HepG2 (cell line): ENCODE measurements around the gene NCR1. TPM values are rescaled to one million over a fixed set of nuclear protein-coding genes. Genes with fewer than 3 reads are reported as not detected.
"Not testable (repeated sequence)": the region's sequence is repeated elsewhere in the genome, so short reads cannot be mapped to it uniquely, and the experiment has no call there.

ENCODE experiments used
- ATAC-seq: fragments of 200-7000 bp; cut with Tn5 transposase; 3 replicates; pipeline ENCODE4 v1.9.1; 2020; ENCODE audit warnings: mild to moderate bottlenecking, moderate library complexity
- BruUV-seq: library from RNA; stranded (reverse); fragments of 400-500 nt; replicated peaks from 2 replicates; lab custom pipeline; 2021; lab: Mats Ljungman, UMichigan
- CTCF ChIA-PET: fragments of 300-600 bp; formaldehyde crosslinking; extraction: SDS; loops from one replicate; lab custom pipeline; 2021; ENCODE audit warnings: low total read pairs, inconsistent platforms, low intra/inter-chr PET ratio; lab: Yijun Ruan, JAX
- POLR2A ChIA-PET: fragments of 350-600 bp; sonication (Branson Sonifier 250); formaldehyde crosslinking; loops from one replicate; lab custom pipeline; 2020; ENCODE audit warnings: antibody characterized with exemption, inconsistent platforms; lab: Yijun Ruan, JAX
- DNase-seq: peaks from one replicate; pipeline ENCODE4 v3.0.0-alpha.2; 2015; ENCODE audit warnings: low spot score
- FAIRE-seq: peaks from 3 replicates; lab custom pipeline; 2011; peaks lifted over from hg19 to GRCh38; lab: Jason Lieb, UNC
- H2AFZ ChIP-seq: one replicate; pipeline ENCODE4 v1.6.1; 2011; ENCODE audit warnings: low read length, inconsistent platforms
- H3K27ac ChIP-seq: fragments of 300-600 bp; 3 replicates; pipeline ENCODE4 v1.8.0; 2011; ENCODE audit warnings: mixed run types, mild to moderate bottlenecking, mixed read lengths, low read length, inconsistent platforms; ENCODE audit not compliant: insufficient read depth; ENCODE audit errors: extremely low read length
- H3K27me3 ChIP-seq, 2 experiments: fragments of 200-600 bp in 1 of 2; 2 replicates in 1 of 2; 3 replicates in 1 of 2; pipeline versions ENCODE4 v1.6.0 to v1.8.0; 2011; ENCODE audit warnings: low read length in 2 of 2, mild to moderate bottlenecking in 2 of 2, moderate library complexity in 2 of 2, inconsistent platforms in 1 of 2; ENCODE audit not compliant: insufficient read depth in 2 of 2, control insufficient read depth in 1 of 2
- H3K36me3 ChIP-seq, 2 experiments: fragments of 200-600 bp in 1 of 2; replicated peaks in 1 of 2; 2 replicates in 1 of 2; 3 replicates in 1 of 2; pipeline versions ENCODE4 v1.5.1 to v1.8.0; 2011; ENCODE audit warnings: low read length in 2 of 2, inconsistent platforms in 1 of 2; ENCODE audit not compliant: insufficient read depth in 2 of 2, control insufficient read depth in 1 of 2
- H3K4me1 ChIP-seq: 2 replicates; pipeline ENCODE4 v1.5.1; 2012; ENCODE audit warnings: low read length, inconsistent platforms; ENCODE audit not compliant: insufficient read depth
- H3K4me2 ChIP-seq: 2 replicates; pipeline ENCODE4 v1.6.0; 2011; ENCODE audit warnings: low read depth, low read length, inconsistent platforms
- H3K4me3 ChIP-seq, 3 experiments: fragments of 200-600 bp in 1 of 3; sonication (generic), shearing (Covaris generic) in 1 of 3; replicated peaks in 1 of 3; 2 replicates each; pipeline ENCODE4 v1.5.1; 2011 to 2016; ENCODE audit warnings: low read length in 3 of 3, inconsistent platforms in 2 of 3, low read depth in 2 of 3, mild to moderate bottlenecking in 2 of 3, control low read depth in 1 of 3, mixed read lengths in 1 of 3; ENCODE audit not compliant: insufficient read depth in 1 of 3
- H3K79me2 ChIP-seq: one replicate; pipeline ENCODE4 v1.6.1; 2011; ENCODE audit warnings: low read length, inconsistent platforms; ENCODE audit not compliant: insufficient read depth
- H3K9ac ChIP-seq: 2 replicates; pipeline ENCODE4 v1.6.0; 2011; ENCODE audit warnings: mild to moderate bottlenecking, low read depth, low read length, inconsistent platforms; ENCODE audit not compliant: insufficient read depth
- H3K9me3 ChIP-seq: 2 replicates; pipeline ENCODE4 v1.5.1; 2012; ENCODE audit warnings: mild to moderate bottlenecking, low read length
- H4K20me1 ChIP-seq: 2 replicates; pipeline ENCODE4 v1.6.0; 2011; ENCODE audit warnings: inconsistent platforms, mild to moderate bottlenecking, low read length, moderate library complexity; ENCODE audit not compliant: insufficient read depth
- MNT ChIP-seq: fragments of 450-650 bp; IDR thresholded peaks from 2 replicates; pipeline ENCODE4 v1.6.1; 2016
- NRL ChIP-seq: sonication (generic); formaldehyde crosslinking; IDR thresholded peaks from 2 replicates; pipeline ENCODE4 v1.5.0; 2020; ENCODE audit warnings: missing genetic modification reagents, mild to moderate bottlenecking, moderate library complexity, borderline replicate concordance
- SNAPC2 ChIP-seq: sonication (generic); formaldehyde crosslinking; IDR thresholded peaks from 2 replicates; pipeline ENCODE4 v1.8.1; 2022; ENCODE audit warnings: mild to moderate bottlenecking, missing genetic modification reagents
- ZBTB39 ChIP-seq: sonication (generic); formaldehyde crosslinking; IDR thresholded peaks from 2 replicates; pipeline ENCODE4 v1.5.0; 2020; ENCODE audit warnings: missing genetic modification reagents
- ZBTB49 ChIP-seq: sonication (generic); formaldehyde crosslinking; IDR thresholded peaks from 2 replicates; pipeline ENCODE4 v1.4.0; 2020; ENCODE audit warnings: missing genetic modification reagents, borderline replicate concordance
- ZNF20 ChIP-seq: sonication (generic); formaldehyde crosslinking; IDR thresholded peaks from 2 replicates; pipeline ENCODE4 v1.4.0; 2020; ENCODE audit warnings: mild to moderate bottlenecking, moderate library complexity, missing genetic modification reagents
- ZNF3 ChIP-seq: IDR thresholded peaks from 2 replicates; pipeline ENCODE4 v1.7.0; 2017; ENCODE audit warnings: inconsistent platforms
- WGBS: methylation state at CpG from one replicate; pipeline ENCODE4 v1.1.6; 2017; ENCODE audit warnings: low lambda C conversion rate; 5-methylcytosine and 5-hydroxymethylcytosine counted together
- in situ Hi-C: cut with HindIII; loops from 2 replicates; pipeline ENCODE4 v1.10.0; 2017; ENCODE audit warnings: low pct_unique_long_range_greater_than_20kb; ENCODE audit not compliant: extremely low pct_ligation_motif_present
- intact Hi-C: fragments of 100-400 bp; cut with micrococcal nuclease; formaldehyde crosslinking; loops from one replicate; pipeline ENCODE4 v1.10.0; 2022; ENCODE audit not compliant: unreplicated experiment
- polyA plus RNA-seq, 8 experiments: library from polyadenylated mRNA; depleted of rRNA in 3 of 8; stranded (reverse) in 7 of 8; unstranded in 1 of 8; fragments of >200 nt; fragmentation: Illumina TruSeq in 4 of 8; extraction: Trizol in 4 of 8; gene quantifications; 2 replicates each; pipeline versions ENCODE4 v1.2.1 to v1.2.3, GENCODE V29; 2011 to 2016; ENCODE audit warnings: low read depth in 4 of 8, missing spikeins in 1 of 8, mixed read lengths in 1 of 8; ENCODE audit not compliant: insufficient read depth in 1 of 8
- total RNA-seq, 5 experiments: library from RNA; depleted of rRNA; stranded (reverse); fragments of >200 nt; fragmentation: Illumina TruSeq; extraction: Trizol; gene quantifications; 2 replicates each; pipeline ENCODE4 v1.2.3, GENCODE V29; 2016; ENCODE audit warnings: low read depth in 1 of 5

The NCR1 gene
- total and polyA plus RNA-seq, 2 of the 13 experiments (the other 11 are each of a cell fraction or from before 2014, with no cell fraction given) = not detected

- H4K20me1 ChIP-seq, H3K4me3 ChIP-seq, H2AFZ ChIP-seq, H3K9ac ChIP-seq, H3K79me2 ChIP-seq, BruUV-seq, H3K4me1 ChIP-seq, ATAC-seq, H3K9me3 ChIP-seq, H3K27ac ChIP-seq, in situ Hi-C loops, CTCF ChIA-PET, H3K36me3 ChIP-seq, FAIRE-seq, H3K4me2 ChIP-seq, intact Hi-C loops, POLR2A ChIA-PET, DNase-seq: not testable (repeated sequence)
- WGBS = 3% methylated on average over 9 of the region's 11 CpGs
- TF ChIP-seq MNT = peak; percentile 51
- H3K27me3 ChIP-seq = peaks cover 2 to 23% of the 10 kb centered on the region in 2 experiments; a peak in 3 of 5 replicates
These were observed 37.9 kb downstream of the NCR1 start for GRCh38 chr19:54943772-54944361.

- no peak within 1 kb of the TSS for H2AFZ ChIP-seq
- H3K79me2 ChIP-seq = no peaks in the 10 kb centered on the region
- no peak within 1 kb of the TSS for H3K4me2 ChIP-seq
- H3K4me3 ChIP-seq = no peak within 1 kb of the TSS
- no peaks in the 10 kb centered on the region for H3K36me3 ChIP-seq
- H3K9ac ChIP-seq = no peak within 1 kb of the TSS
- H3K4me1 ChIP-seq = no peaks in the 10 kb centered on the region
- FAIRE-seq (no peak), DNase-seq (no peak), ATAC-seq (no peak)
- ChIA-PET POLR2A (no interaction called here), CTCF (no interaction called here)
- WGBS = 40% methylated on average over 8 of the region's 8 CpGs
- in situ Hi-C loops (no loop called here), intact Hi-C loops (no loop called here)
- H3K9me3 ChIP-seq = no peaks in the 10 kb centered on the region
- no peaks in the 10 kb centered on the region for H4K20me1 ChIP-seq
- no TSS peak for BruUV-seq
- peaks cover 0 to 12% of the 10 kb centered on the region in 2 experiments; a peak in 2 of 5 replicates for H3K27me3 ChIP-seq
- no peak within 1 kb of the TSS for H3K27ac ChIP-seq
- TF ChIP-seq ZBTB39 (CRISPR knock-in tag) = no peak
- no peak for TF ChIP-seq ZBTB49
- TF ChIP-seq NRL = no peak
- no peak for TF ChIP-seq ZNF3 (CRISPR knock-in tag)
- TF ChIP-seq SNAPC2 (CRISPR knock-in tag) = no peak
- TF ChIP-seq ZNF20 (CRISPR knock-in tag) = no peak
These were observed 41.4 kb downstream of the NCR1 start, which contains the start of gene NLRP7 for GRCh38 chr19:54947381-54947780. Gene NLRP7 (minus strand): TSS chr19:54947530.
